ENCODE results near the gene RARA.

Gene RARA

DNA sequence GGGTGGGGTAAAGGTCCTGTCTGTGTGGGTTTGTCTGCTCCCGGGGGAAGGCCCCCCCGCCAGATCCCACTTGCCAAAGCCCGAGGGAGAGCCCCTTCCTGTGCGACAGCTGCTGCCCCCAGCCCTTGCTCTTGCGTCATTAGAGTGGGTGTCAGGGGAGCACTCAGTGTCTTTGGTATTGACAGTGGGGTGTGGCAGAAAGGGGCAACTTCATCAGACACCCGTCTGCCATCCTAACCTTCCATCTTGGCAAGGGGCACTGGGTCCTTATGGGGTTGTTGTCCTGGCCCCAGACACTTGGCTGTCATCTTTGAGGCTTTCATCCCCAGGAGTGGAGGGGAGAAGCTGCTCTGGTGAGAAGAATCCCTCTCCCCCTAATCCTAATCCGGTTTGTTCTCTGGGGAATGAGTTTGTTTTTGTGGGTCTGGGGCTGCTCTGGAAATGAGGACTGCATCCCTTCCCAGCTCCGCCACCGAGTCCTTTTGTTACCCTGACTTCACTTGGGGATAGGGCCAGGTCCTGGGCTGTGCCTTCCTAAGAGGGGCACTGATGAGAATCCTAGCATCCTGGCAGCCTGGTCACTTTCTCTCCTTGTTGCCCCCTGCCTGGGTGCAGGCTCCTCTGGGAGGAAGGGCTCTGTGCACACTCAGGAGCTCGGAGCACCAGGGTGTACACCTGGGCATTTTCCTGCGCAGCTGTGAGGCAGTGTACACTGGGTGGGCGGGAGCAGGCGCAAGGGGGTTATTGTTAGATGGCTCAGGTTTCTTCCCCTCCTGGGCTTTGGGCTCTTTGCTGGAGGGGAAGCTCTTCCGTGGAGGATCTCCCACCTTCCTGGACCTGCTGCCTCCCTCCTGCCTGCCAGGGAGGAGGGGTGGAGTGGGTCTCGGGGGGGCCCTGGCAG, 34.5 kb downstream of the RARA start:
- no peak overlapping the region for H3K4me3 ChIP-seq (ENCODE audit: low read depth, low read length)
- TF ChIP-seq, protein P1, sequence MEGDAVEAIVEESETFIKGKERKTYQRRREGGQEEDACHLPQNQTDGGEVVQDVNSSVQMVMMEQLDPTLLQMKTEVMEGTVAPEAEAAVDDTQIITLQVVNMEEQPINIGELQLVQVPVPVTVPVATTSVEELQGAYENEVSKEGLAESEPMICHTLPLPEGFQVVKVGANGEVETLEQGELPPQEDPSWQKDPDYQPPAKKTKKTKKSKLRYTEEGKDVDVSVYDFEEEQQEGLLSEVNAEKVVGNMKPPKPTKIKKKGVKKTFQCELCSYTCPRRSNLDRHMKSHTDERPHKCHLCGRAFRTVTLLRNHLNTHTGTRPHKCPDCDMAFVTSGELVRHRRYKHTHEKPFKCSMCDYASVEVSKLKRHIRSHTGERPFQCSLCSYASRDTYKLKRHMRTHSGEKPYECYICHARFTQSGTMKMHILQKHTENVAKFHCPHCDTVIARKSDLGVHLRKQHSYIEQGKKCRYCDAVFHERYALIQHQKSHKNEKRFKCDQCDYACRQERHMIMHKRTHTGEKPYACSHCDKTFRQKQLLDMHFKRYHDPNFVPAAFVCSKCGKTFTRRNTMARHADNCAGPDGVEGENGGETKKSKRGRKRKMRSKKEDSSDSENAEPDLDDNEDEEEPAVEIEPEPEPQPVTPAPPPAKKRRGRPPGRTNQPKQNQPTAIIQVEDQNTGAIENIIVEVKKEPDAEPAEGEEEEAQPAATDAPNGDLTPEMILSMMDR (IDR thresholded peaks at IDR 0.05; ENCODE audit: low read depth, low read length, missing control alignments): no peak
- no peak for DNase-seq (ENCODE audit: low read depth)

DNA sequence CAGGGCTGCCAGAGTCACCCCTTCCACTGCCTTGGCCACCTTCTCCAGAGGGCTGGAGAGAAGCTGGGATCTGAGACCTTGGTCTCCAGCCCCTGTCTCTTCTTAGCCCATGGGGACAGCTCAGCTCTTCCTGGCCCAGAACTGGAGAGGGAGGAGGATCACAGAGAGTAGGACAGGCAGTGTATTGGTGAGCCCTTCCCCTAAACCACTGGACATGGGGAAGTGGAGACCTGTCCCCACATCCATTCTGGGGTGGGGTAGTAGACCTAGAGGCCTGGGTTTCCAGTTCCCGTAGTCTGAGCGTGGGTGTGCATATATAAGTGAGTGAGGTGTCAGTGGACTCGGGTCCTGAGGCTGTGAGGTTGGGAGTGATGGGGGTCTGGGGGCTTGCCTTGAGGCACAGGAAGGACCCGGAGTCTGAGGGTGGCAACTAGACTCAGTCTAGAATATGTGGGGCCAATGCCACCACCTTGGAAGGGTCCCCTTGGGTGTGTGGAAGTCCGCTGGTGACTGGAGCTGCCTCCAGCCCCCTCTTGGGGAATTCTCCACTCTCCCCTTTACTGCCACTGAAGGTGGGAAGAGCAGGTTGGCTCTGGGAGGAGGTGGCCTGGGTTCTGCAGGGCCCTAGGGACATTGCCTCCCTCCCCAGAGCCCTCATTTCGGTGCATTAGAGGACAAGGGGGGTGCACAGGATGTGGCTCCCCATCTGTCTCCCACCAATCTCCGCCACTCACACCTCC, 35.6 kb downstream of the RARA start:
- TF ChIP-seq, protein P1 (IDR thresholded peaks at IDR 0.05; ENCODE audit: low read depth, low read length, missing control alignments): no peak
- no peak for DNase-seq (ENCODE audit: low read depth)
- H3K4me3 ChIP-seq (ENCODE audit: low read depth, low read length): no peak overlapping the region

DNA sequence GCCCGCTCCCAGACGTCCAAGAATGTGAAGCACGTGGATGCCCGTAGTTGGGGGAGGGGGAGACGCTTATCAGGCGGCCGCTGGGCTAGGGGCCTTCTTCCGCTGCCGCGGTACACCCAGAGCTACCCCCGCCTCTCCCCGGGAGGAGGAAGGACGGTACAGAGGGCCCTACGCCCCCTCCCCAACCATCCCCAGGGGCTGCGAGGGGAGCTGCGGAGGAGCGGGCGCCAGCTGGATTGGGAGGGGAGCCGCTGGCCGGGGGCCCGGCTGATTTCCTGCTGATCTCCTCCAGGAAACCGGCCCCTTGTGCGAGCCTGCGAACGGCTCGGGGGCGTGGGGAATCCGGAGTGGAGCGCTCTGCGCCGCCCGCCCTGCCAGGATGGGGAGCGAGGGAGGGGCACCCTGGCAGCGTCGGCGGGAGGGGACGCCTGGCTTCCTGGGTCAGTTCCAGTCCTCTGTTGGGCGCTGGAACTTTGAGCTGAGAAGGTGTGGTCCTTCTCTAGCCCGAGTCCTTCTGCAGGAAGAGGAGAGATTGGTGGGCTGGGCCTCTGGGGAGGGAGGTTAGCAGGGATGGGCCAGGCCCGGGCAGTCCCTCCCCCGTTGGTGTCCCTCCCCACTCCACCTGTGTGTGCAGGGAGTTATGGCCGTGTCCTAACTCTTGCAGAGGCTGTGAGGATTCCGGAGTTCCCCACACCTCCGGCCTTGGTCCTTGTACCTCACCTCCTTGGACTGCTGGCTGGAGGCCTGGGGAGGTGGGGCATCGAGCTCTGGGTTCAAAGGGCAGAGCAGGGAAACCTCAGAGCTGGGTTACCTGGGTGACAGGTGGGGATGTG, 36.4 kb downstream of the RARA start:
- TF ChIP-seq, protein P1 (IDR thresholded peaks at IDR 0.05; ENCODE audit: low read depth, low read length, missing control alignments): no peak
- DNase-seq (ENCODE audit: low read depth): no peak
- H3K4me3 ChIP-seq (ENCODE audit: low read depth, low read length): no peak overlapping the region

DNA sequence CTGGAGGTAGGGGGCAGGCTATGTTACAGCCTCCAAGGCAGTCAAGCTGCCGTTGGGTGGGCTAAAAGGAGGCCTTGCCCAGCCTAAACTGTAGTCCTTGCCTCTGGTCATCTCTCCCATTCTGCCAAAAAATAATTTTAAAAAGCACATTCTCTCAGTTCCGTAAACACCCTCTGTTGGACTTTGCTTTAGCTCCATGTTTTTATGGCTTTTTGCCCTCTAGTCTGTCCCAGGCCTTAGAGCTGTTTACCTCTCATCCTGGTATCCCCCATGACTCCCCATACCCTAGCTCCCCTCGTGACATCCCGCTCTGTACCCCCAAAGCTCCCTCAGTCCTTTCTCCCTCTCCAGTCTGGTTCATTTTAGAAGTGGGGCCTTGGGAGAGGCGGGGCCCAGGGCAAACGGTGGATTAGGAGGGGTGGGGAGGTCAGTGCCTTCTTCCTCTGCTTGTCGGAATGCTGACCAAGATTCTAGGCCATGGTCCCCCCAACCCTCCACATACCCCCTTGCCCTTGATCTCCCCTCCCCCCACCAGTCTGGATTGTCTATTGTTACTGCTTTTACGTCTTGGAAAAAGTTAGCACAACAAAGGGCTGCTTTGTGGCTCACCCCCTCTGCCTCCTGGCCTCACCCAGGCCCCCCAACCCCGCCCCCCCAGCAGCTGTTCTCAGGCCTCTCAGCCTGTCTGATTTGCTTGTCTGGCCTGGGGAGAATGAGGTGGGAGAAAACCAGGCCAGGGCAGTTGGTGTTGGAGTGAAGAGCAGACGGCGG, 37.2 kb downstream of the RARA start:
- TF ChIP-seq, protein P1 (IDR thresholded peaks at IDR 0.05; ENCODE audit: low read depth, low read length, missing control alignments): no peak
- no peak overlapping the region for H3K4me3 ChIP-seq (ENCODE audit: low read depth, low read length)
- DNase-seq (ENCODE audit: low read depth): no peak

- TF ChIP-seq, protein P1 (IDR thresholded peaks at IDR 0.05; ENCODE audit: low read depth, low read length, missing control alignments): no peak
- no peak for DNase-seq (ENCODE audit: low read depth)
- H3K4me3 ChIP-seq (ENCODE audit: low read depth, low read length): no peak overlapping the region
Observed at GRCh38 chr17:40346765-40347158, 37.8 kb downstream of the RARA start.
